ENCODE measurements around the gene GIGYF1. TPM values are rescaled to one million over a fixed set of nuclear protein-coding genes. Genes with fewer than 3 reads are reported as not detected.

The GIGYF1 gene
- total and polyA plus RNA-seq, 2 of the 13 experiments (the other 11 are each of a cell fraction or from before 2014, with no cell fraction given) = 7.6 to 16.1 TPM

DNA sequence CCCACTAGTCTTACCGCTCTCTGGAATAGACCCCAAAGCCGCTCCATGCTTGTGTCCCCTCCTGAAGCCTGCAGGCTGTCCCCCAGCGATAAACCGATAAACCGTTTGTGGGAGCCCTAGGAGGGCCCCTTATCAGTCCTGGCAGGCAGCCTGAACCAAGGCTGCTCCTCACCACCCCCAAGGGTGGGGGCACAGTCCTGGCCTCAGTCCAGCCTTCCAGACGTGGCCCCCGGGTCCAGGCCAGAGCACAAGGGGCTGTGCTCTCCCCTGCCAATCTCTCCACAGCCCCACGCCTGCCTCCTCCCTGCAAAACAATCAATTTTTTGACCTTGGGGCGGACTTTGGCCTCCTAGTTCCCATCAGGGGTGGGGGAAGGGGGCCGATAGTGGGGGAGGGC is 52.6 kb downstream of the GIGYF1 start, which contains the start of gene TFR2 (continued):
- TF ChIP-seq HNF1A (IDR thresholded peaks at IDR 0.05; ENCODE audit: low read depth) (no peak), HNF1A (CRISPR knock-in tag; IDR thresholded peaks at IDR 0.05; ENCODE audit: borderline replicate concordance) (no peak), ZNF607 (CRISPR knock-in tag; IDR thresholded peaks at IDR 0.05; ENCODE audit: borderline replicate concordance) (0 out of 2 replicates have a peak, but pooled peaks have one; percentile 19), ZBTB20 (CRISPR knock-in tag; IDR thresholded peaks at IDR 0.05; ENCODE audit: borderline replicate concordance, low read depth) (no peak), E2F2 (CRISPR knock-in tag; IDR thresholded peaks at IDR 0.05; ENCODE audit: borderline replicate concordance) (no peak), ZNF329 (CRISPR knock-in tag; IDR thresholded peaks at IDR 0.05; ENCODE audit: low read depth) (0 out of 2 replicates have a peak, but pooled peaks have one; percentile 32), FOXC1 (CRISPR knock-in tag; IDR thresholded peaks at IDR 0.05; ENCODE audit: borderline replicate concordance) (no peak; the same call in 1 of the 2 replicates), MED1 (CRISPR knock-in tag; IDR thresholded peaks at IDR 0.05) (peak; percentile 62), POLR2AphosphoS2 (IDR thresholded peaks at IDR 0.05; ENCODE audit: low read depth, low read length) (no peak), GZF1 (CRISPR knock-in tag; IDR thresholded peaks at IDR 0.05) (no peak), ZNF143 (CRISPR knock-in tag; IDR thresholded peaks at IDR 0.05) (no peak), U2AF1 (optimal IDR thresholded peaks at IDR 0.05; ENCODE audit: low read depth, low read length) (no peak), TRAFD1 (CRISPR knock-in tag; IDR thresholded peaks at IDR 0.05; ENCODE audit: borderline replicate concordance) (no peak), ZNF749 (CRISPR knock-in tag; IDR thresholded peaks at IDR 0.05; ENCODE audit: borderline replicate concordance) (no peak)
- TF ChIP-seq, protein P1, sequence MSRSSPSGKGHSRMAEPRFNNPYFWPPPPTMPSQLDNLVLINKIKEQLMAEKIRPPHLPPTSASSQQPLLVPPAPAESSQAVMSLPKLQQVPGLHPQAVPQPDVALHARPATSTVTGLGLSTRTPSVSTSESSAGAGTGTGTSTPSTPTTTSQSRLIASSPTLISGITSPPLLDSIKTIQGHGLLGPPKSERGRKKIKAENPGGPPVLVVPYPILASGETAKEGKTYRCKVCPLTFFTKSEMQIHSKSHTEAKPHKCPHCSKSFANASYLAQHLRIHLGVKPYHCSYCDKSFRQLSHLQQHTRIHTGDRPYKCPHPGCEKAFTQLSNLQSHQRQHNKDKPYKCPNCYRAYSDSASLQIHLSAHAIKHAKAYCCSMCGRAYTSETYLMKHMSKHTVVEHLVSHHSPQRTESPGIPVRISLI (CRISPR knock-in tag; IDR thresholded peaks at IDR 0.05; ENCODE audit: borderline replicate concordance) = peak; percentile 47; the same call in 1 of the 2 replicates
- TF ChIP-seq, protein P2, sequence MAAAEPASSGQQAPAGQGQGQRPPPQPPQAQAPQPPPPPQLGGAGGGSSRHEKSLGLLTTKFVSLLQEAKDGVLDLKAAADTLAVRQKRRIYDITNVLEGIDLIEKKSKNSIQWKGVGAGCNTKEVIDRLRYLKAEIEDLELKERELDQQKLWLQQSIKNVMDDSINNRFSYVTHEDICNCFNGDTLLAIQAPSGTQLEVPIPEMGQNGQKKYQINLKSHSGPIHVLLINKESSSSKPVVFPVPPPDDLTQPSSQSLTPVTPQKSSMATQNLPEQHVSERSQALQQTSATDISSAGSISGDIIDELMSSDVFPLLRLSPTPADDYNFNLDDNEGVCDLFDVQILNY (CRISPR knock-in tag; conservative IDR thresholded peaks at IDR 0.05) = no peak
- TF ChIP-seq, protein P3, sequence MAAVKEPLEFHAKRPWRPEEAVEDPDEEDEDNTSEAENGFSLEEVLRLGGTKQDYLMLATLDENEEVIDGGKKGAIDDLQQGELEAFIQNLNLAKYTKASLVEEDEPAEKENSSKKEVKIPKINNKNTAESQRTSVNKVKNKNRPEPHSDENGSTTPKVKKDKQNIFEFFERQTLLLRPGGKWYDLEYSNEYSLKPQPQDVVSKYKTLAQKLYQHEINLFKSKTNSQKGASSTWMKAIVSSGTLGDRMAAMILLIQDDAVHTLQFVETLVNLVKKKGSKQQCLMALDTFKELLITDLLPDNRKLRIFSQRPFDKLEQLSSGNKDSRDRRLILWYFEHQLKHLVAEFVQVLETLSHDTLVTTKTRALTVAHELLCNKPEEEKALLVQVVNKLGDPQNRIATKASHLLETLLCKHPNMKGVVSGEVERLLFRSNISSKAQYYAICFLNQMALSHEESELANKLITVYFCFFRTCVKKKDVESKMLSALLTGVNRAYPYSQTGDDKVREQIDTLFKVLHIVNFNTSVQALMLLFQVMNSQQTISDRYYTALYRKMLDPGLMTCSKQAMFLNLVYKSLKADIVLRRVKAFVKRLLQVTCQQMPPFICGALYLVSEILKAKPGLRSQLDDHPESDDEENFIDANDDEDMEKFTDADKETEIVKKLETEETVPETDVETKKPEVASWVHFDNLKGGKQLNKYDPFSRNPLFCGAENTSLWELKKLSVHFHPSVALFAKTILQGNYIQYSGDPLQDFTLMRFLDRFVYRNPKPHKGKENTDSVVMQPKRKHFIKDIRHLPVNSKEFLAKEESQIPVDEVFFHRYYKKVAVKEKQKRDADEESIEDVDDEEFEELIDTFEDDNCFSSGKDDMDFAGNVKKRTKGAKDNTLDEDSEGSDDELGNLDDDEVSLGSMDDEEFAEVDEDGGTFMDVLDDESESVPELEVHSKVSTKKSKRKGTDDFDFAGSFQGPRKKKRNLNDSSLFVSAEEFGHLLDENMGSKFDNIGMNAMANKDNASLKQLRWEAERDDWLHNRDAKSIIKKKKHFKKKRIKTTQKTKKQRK (IDR thresholded peaks at IDR 0.05; ENCODE audit: low read length) = no peak

Measured in HepG2 (cell line).